Bronchial epithelial cell (primary cell): ENCODE measurements around the gene GRM8. TPM values are rescaled to one million over a fixed set of nuclear protein-coding genes. Genes with fewer than 3 reads are reported as not detected.

Experiments used
- DNase-seq: peaks from one replicate; pipeline ENCODE4 v3.0.0-alpha.2; 2010; ENCODE audit warnings: low read depth
- FAIRE-seq: peaks from 2 replicates; lab custom pipeline; 2011; peaks lifted over from hg19 to GRCh38; lab: Jason Lieb, UNC
- H3K27me3 ChIP-seq: 2 replicates; pipeline ENCODE4 v1.5.1; 2011; ENCODE audit warnings: low read length; ENCODE audit not compliant: control insufficient read depth, insufficient read depth
- H3K36me3 ChIP-seq: 2 replicates; pipeline ENCODE4 v1.5.1; 2011; ENCODE audit warnings: low read length; ENCODE audit not compliant: control insufficient read depth, insufficient read depth
- H3K4me3 ChIP-seq: 2 replicates; pipeline ENCODE4 v1.5.1; 2011; ENCODE audit warnings: mild to moderate bottlenecking, low read depth, low read length, control low read depth
- total RNA-seq: library from RNA; depleted of rRNA; stranded (reverse); fragments of >200 nt; gene quantifications from 2 replicates; pipeline ENCODE4 v1.2.1, GENCODE V29; 2014
- TF ChIP-seq, protein P1 (sequence below): IDR thresholded peaks from 2 replicates; pipeline ENCODE4 v1.5.1; 2011; ENCODE audit warnings: mild to moderate bottlenecking, moderate library complexity, low read length, control low read depth, inconsistent platforms; ENCODE audit not compliant: insufficient read depth, severe bottlenecking

GRM8 gene
- total RNA-seq, 1 donor from 2014 or later, result not detected

- Histone ChIP-seq H3K4me3 (no peak overlapping the region), H3K27me3 (no peaks in the 10 kb centered on the region), H3K36me3 (no peaks in the 10 kb centered on the region)
- FAIRE-seq, result no peak
- TF ChIP-seq, protein P1, sequence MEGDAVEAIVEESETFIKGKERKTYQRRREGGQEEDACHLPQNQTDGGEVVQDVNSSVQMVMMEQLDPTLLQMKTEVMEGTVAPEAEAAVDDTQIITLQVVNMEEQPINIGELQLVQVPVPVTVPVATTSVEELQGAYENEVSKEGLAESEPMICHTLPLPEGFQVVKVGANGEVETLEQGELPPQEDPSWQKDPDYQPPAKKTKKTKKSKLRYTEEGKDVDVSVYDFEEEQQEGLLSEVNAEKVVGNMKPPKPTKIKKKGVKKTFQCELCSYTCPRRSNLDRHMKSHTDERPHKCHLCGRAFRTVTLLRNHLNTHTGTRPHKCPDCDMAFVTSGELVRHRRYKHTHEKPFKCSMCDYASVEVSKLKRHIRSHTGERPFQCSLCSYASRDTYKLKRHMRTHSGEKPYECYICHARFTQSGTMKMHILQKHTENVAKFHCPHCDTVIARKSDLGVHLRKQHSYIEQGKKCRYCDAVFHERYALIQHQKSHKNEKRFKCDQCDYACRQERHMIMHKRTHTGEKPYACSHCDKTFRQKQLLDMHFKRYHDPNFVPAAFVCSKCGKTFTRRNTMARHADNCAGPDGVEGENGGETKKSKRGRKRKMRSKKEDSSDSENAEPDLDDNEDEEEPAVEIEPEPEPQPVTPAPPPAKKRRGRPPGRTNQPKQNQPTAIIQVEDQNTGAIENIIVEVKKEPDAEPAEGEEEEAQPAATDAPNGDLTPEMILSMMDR, result no peak
- no peak for DNase-seq
Observed at GRCh38 chr7:126699707-126700106, 553.0 kb downstream of the GRM8 start.

- DNase-seq (no peak), FAIRE-seq (no peak)
- H3K36me3 ChIP-seq, result no peaks in the 10 kb centered on the region
- no peak overlapping the region for H3K4me3 ChIP-seq
- H3K27me3 ChIP-seq, result no peaks in the 10 kb centered on the region
- TF ChIP-seq, protein P1, result no peak
Observed at GRCh38 chr7:126698909-126699308, 553.8 kb downstream of the GRM8 start.

- H3K27me3 ChIP-seq, result no peaks in the 10 kb centered on the region
- DNase-seq (peak; percentile 80), FAIRE-seq (no peak)
- H3K36me3 ChIP-seq, result no peaks in the 10 kb centered on the region
- no peak overlapping the region for H3K4me3 ChIP-seq
- TF ChIP-seq, protein P1, result no peak
Observed at GRCh38 chr7:126698446-126698845, 554.3 kb downstream of the GRM8 start.

DNA sequence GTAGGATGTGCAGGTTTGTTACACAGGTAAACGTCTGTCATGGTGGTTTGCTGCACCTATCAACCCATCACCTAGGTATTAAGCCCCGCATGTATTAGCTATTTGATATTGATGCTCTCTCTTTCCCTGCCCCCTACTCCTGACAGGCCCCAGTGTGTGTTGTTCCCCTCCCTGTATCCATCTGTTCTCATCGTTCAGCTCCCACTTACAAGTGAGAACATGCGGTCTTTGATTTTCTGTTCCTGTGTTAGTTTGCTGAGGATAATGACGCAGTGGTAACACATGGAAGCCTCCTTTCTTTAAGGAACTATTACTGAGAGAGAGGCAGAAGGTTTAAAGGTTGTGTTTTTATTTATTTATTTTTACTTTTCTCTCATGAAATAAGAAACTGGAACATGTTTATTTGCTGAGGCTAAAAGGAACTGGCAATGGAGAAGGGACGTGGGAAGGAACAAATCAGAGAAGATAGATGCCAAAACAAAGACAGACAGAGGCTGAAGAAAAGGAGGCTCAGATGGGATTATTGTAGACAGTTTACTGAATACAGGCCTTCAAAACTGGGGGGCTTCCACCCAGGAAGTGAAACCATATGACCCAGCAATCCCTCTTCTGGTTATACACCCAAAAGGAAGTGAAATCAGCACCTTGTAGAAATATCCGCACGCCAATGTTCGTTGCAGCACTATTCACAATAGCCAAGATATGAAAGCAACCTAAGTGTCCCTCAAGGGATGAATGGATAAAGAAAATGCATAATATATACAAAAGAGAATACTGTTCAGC, 556.3 kb downstream of the GRM8 start:
- no peaks in the 10 kb centered on the region for H3K36me3 ChIP-seq
- H3K27me3 ChIP-seq, result no peaks in the 10 kb centered on the region
- H3K4me3 ChIP-seq, result no peak overlapping the region
- FAIRE-seq, result no peak
- DNase-seq, result no peak
- TF ChIP-seq, protein P1, result no peak

DNA sequence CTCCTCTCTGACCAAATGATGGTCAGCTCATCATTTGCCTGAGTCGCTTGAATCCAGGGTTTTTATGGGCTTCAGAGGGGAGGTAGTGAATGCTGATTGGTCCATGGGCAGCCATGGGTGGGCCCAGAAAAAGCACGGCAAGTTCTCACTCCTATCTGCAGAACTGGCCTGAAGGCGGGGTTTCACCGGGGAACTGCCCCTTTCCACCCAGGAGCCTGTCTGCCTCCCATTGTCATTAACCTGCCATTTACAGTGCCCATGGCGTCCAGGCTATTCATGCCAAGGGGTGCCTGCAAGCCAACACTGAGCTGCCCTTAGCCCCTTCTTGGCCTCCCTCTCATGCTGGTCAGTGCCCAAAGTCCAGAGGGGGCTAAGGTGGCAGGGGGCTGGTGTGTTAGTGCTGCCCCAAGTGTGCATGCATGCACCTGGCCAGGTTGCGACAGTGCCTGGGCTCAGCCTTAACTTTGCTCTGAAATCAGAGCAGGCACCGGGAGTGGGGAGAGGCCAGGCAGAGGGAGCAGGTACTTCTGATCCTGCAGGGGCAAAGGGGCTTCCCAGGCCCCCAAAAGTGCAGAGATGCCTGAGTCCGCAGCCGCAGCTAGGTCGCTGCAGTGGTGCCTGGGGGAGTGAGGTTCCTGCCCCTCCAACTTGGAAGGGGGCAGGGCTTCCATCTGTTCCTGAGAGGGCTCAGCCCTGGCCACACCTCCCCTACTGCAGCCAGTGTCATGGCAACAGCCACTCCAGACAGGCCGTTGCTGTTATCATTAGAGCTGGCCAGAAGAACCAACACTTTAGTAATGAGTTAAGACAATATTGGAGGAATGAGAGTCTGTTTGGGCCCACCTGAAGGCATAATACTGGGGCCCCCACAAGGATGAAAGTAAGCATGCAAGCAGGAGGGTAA, 561.6 kb downstream of the GRM8 start:
- FAIRE-seq, result no peak

More for the DNA sequence above, 561.6 kb downstream of the GRM8 start:
- DNase-seq, result no peak
- no peaks in the 10 kb centered on the region for H3K36me3 ChIP-seq
- TF ChIP-seq, protein P1, result no peak
- H3K4me3 ChIP-seq, result no peak overlapping the region
- no peaks in the 10 kb centered on the region for H3K27me3 ChIP-seq
